ENCODE data around the gene MEX3D.

Gene MEX3D

GRCh38 chr19:1585243-1585580 is 17.1 kb upstream of the MEX3D start:
- no peak overlapping the region for H3K4me3 ChIP-seq (ENCODE audit: control insufficient read depth, low read depth, low read length)
- TF ChIP-seq CTCF (IDR thresholded peaks at IDR 0.05; ENCODE audit: control insufficient read depth, insufficient read depth, low read depth, low read length, missing control alignments), result no peak
- DNase-seq (ENCODE audit: low read depth), result no peak

- no peak overlapping the region for H3K4me3 ChIP-seq (ENCODE audit: control insufficient read depth, low read depth, low read length)
- no peak for DNase-seq (ENCODE audit: low read depth)
- no peak for TF ChIP-seq CTCF (IDR thresholded peaks at IDR 0.05; ENCODE audit: control insufficient read depth, insufficient read depth, low read depth, low read length, missing control alignments)
These were observed 16.5 kb upstream of the MEX3D start for GRCh38 chr19:1584500-1585242.

GRCh38 chr19:1582201-1582600 is 14.1 kb upstream of the MEX3D start:
- no peak overlapping the region for H3K4me3 ChIP-seq (ENCODE audit: control insufficient read depth, low read depth, low read length)
- no peak for TF ChIP-seq CTCF (IDR thresholded peaks at IDR 0.05; ENCODE audit: control insufficient read depth, insufficient read depth, low read depth, low read length, missing control alignments)
- DNase-seq (ENCODE audit: low read depth), result no peak

GRCh38 chr19:1580957-1581356 is 12.8 kb upstream of the MEX3D start:
- no peak overlapping the region for H3K4me3 ChIP-seq (ENCODE audit: control insufficient read depth, low read depth, low read length)
- no peak for TF ChIP-seq CTCF (IDR thresholded peaks at IDR 0.05; ENCODE audit: control insufficient read depth, insufficient read depth, low read depth, low read length, missing control alignments)
- no peak for DNase-seq (ENCODE audit: low read depth)

GRCh38 chr19:1580382-1580781 is 12.3 kb upstream of the MEX3D start:
- no peak for TF ChIP-seq CTCF (IDR thresholded peaks at IDR 0.05; ENCODE audit: control insufficient read depth, insufficient read depth, low read depth, low read length, missing control alignments)
- no peak for DNase-seq (ENCODE audit: low read depth)
- no peak overlapping the region for H3K4me3 ChIP-seq (ENCODE audit: control insufficient read depth, low read depth, low read length)

- no peak overlapping the region for H3K4me3 ChIP-seq (ENCODE audit: control insufficient read depth, low read depth, low read length)
- no peak for DNase-seq (ENCODE audit: low read depth)
- no peak for TF ChIP-seq CTCF (IDR thresholded peaks at IDR 0.05; ENCODE audit: control insufficient read depth, insufficient read depth, low read depth, low read length, missing control alignments)
These were observed 11.1 kb upstream of the MEX3D start for GRCh38 chr19:1579222-1579621.
